Measurements from ENCODE around the gene ALDOC. TPM values are rescaled to one million over a fixed set of nuclear protein-coding genes. Genes with fewer than 3 reads are reported as not detected.

Gene ALDOC
- total RNA-seq, 4 donors from 2014 or later = 29.4 to 355 (median 71.1) TPM

GRCh38 chr17:28563475-28563874 is 13.2 kb downstream of the ALDOC start:
- TF ChIP-seq CTCF (IDR thresholded peaks at IDR 0.05; ENCODE audit: low read depth) = no peak

- TF ChIP-seq CTCF (IDR thresholded peaks at IDR 0.05; ENCODE audit: low read depth) = no peak
These were observed 21.7 kb downstream of the ALDOC start for GRCh38 chr17:28555022-28555421.

GRCh38 chr17:28554565-28554964 is 22.1 kb downstream of the ALDOC start:
- TF ChIP-seq CTCF (IDR thresholded peaks at IDR 0.05; ENCODE audit: low read depth) = no peak

- TF ChIP-seq CTCF (IDR thresholded peaks at IDR 0.05; ENCODE audit: low read depth) = no peak
These were observed 23.6 kb downstream of the ALDOC start for GRCh38 chr17:28553000-28553505.

- no peak for TF ChIP-seq CTCF (IDR thresholded peaks at IDR 0.05; ENCODE audit: low read depth)
These were observed 24.3 kb downstream of the ALDOC start, which contains the start of gene UNC119 for GRCh38 chr17:28552176-28552999. Gene UNC119 (minus strand): TSS chr17:28552624. CDS start chr17:28552557, 67 bp downstream.

GRCh38 chr17:28551421-28552175 is 25.1 kb downstream of the ALDOC start:
- no peak for TF ChIP-seq CTCF (IDR thresholded peaks at IDR 0.05; ENCODE audit: low read depth)

- no peak for TF ChIP-seq CTCF (IDR thresholded peaks at IDR 0.05; ENCODE audit: low read depth)
These were observed 25.8 kb downstream of the ALDOC start for GRCh38 chr17:28550858-28551257.
